H1 (cell line): ENCODE results near the gene RCAN2. TPM values are rescaled to one million over a fixed set of nuclear protein-coding genes. Genes with fewer than 3 reads are reported as not detected.

Experiments
- CTCF ChIA-PET: fragments of 300-600 bp; sonication (Branson Sonifier 250); formaldehyde crosslinking; loops from one replicate; lab custom pipeline; 2021; ENCODE audit not compliant: partially characterized antibody; lab: Charles Lee
- POLR2A ChIA-PET: fragments of 300-600 bp; sonication (Branson Sonifier 250); formaldehyde crosslinking; loops from one replicate; lab custom pipeline; 2021; ENCODE audit warnings: inconsistent platforms; ENCODE audit not compliant: partially characterized antibody; lab: Charles Lee
- DNase-seq, 2 experiments: peaks; one replicate each; pipeline versions ENCODE4 v3.0.0 to v3.0.0-alpha.2; 2010 to 2022; ENCODE audit warnings: low spot score in 2 of 2, low read depth in 1 of 2, mixed read lengths in 1 of 2
- FAIRE-seq: peaks from 2 replicates; lab custom pipeline; 2011; peaks lifted over from hg19 to GRCh38; lab: Jason Lieb, UNC
- H2AFZ ChIP-seq: 2 replicates; pipeline ENCODE4 v1.8.1; 2012; ENCODE audit warnings: low read length, inconsistent platforms
- H2AK5ac ChIP-seq: 2 replicates; pipeline ENCODE4 v1.6.1; 2013; ENCODE audit warnings: low read depth, low read length
- H2BK120ac ChIP-seq: replicated peaks from 2 replicates; pipeline ENCODE3; 2013; ENCODE audit warnings: low read depth, low read length, inconsistent platforms
- H2BK12ac ChIP-seq: 2 replicates; pipeline ENCODE4 v1.6.1; 2013; ENCODE audit warnings: low read depth, low read length
- H2BK15ac ChIP-seq: 2 replicates; pipeline ENCODE4 v1.6.1; 2013; ENCODE audit warnings: low read length
- H2BK20ac ChIP-seq: 2 replicates; pipeline ENCODE4 v1.6.1; 2013; ENCODE audit warnings: low read length
- H2BK5ac ChIP-seq: 2 replicates; pipeline ENCODE4 v1.6.1; 2013; ENCODE audit warnings: low read depth, low read length
- H3K14ac ChIP-seq: 2 replicates; pipeline ENCODE4 v1.6.1; 2013; ENCODE audit warnings: inconsistent platforms; ENCODE audit not compliant: insufficient read length
- H3K18ac ChIP-seq: 2 replicates; pipeline ENCODE4 v1.6.1; 2013; ENCODE audit warnings: low read length; ENCODE audit errors: extremely low read depth
- H3K23ac ChIP-seq: 2 replicates; pipeline ENCODE4 v1.6.1; 2013; ENCODE audit warnings: inconsistent platforms; ENCODE audit not compliant: insufficient read length
- H3K23me2 ChIP-seq: 2 replicates; pipeline ENCODE4 v1.6.1; 2013; ENCODE audit warnings: low read depth, low read length
- H3K27ac ChIP-seq: 2 replicates; pipeline ENCODE4 v1.6.1; 2011; ENCODE audit warnings: low read depth, low read length, inconsistent platforms
- H3K27me3 ChIP-seq, 4 experiments: replicated peaks in 1 of 4; 1 replicate in 1 of 4; 2 replicates in 3 of 4; pipeline versions ENCODE4 v1.6.1 to v1.8.1; 2011 to 2013; ENCODE audit warnings: low read length in 3 of 4, mild to moderate bottlenecking in 3 of 4, inconsistent platforms in 2 of 4, mixed read lengths in 2 of 4, moderate library complexity in 1 of 4; ENCODE audit not compliant: control insufficient read depth in 3 of 4, insufficient read depth in 3 of 4; ENCODE audit errors: extremely low read depth in 1 of 4
- H3K36me3 ChIP-seq, 4 experiments: 2 replicates each; pipeline versions ENCODE4 v1.6.1 to v1.8.1; 2011 to 2013; ENCODE audit warnings: mild to moderate bottlenecking in 4 of 4, low read length in 3 of 4, moderate library complexity in 2 of 4, control low read depth in 1 of 4, inconsistent platforms in 1 of 4; ENCODE audit not compliant: insufficient read depth in 4 of 4, control insufficient read depth in 2 of 4
- H3K4ac ChIP-seq: replicated peaks from 2 replicates; pipeline ENCODE3; 2013; ENCODE audit warnings: low read length, low read depth, mixed read lengths, inconsistent platforms; ENCODE audit not compliant: insufficient read length
- H3K4me1 ChIP-seq, 4 experiments: replicated peaks in 1 of 4; 1 replicate in 1 of 4; 2 replicates in 3 of 4; pipeline versions ENCODE4 v1.6.1 to v1.8.1; 2011 to 2013; ENCODE audit warnings: low read length in 3 of 4, inconsistent platforms in 2 of 4, mixed read lengths in 1 of 4; ENCODE audit not compliant: insufficient read depth in 4 of 4, control insufficient read depth in 3 of 4
- H3K4me2 ChIP-seq, 2 experiments: 2 replicates each; pipeline versions ENCODE4 v1.6.1 to v1.8.1; 2011 to 2013; ENCODE audit warnings: low read depth in 2 of 2, low read length in 2 of 2, control low read depth in 1 of 2, inconsistent platforms in 1 of 2, mild to moderate bottlenecking in 1 of 2; ENCODE audit not compliant: insufficient read depth in 1 of 2
- H3K4me3 ChIP-seq, 4 experiments: fragments of 200-600, 300-600 bp in 1 of 4; sonication (generic), shearing (Covaris generic), sonication (Bioruptor Twin) in 1 of 4; 2 replicates each; pipeline versions ENCODE4 v1.5.1 to v1.8.1; 2011 to 2016; ENCODE audit warnings: low read length in 4 of 4, low read depth in 3 of 4, control low read depth in 2 of 4, inconsistent platforms in 2 of 4, mild to moderate bottlenecking in 2 of 4, mixed read lengths in 1 of 4, moderate library complexity in 1 of 4; ENCODE audit not compliant: insufficient read depth in 2 of 4; ENCODE audit errors: extremely low read depth in 1 of 4
- H3K56ac ChIP-seq: replicated peaks from 2 replicates; pipeline ENCODE3; 2013; ENCODE audit warnings: low read depth, mild to moderate bottlenecking, mixed read lengths, low read length, inconsistent platforms; ENCODE audit not compliant: insufficient read length
- H3K79me1 ChIP-seq: 2 replicates; pipeline ENCODE4 v1.6.1; 2013; ENCODE audit warnings: low read depth, low read length, control low read depth
- H3K79me2 ChIP-seq, 2 experiments: 2 replicates each; pipeline versions ENCODE4 v1.6.1 to v1.8.1; 2012 to 2013; ENCODE audit warnings: low read length in 2 of 2, mild to moderate bottlenecking in 2 of 2, inconsistent platforms in 1 of 2; ENCODE audit not compliant: insufficient read depth in 2 of 2, control insufficient read depth in 1 of 2
- H3K9ac ChIP-seq, 4 experiments: replicated peaks in 1 of 4; 1 replicate in 1 of 4; 2 replicates in 3 of 4; pipeline versions ENCODE4 v1.6.1 to v1.8.1; 2011 to 2013; ENCODE audit warnings: low read depth in 3 of 4, low read length in 3 of 4, control low read depth in 2 of 4, mild to moderate bottlenecking in 2 of 4, moderate library complexity in 2 of 4, inconsistent platforms in 1 of 4; ENCODE audit errors: extremely low read depth in 1 of 4
- H3K9me3 ChIP-seq, 2 experiments: 2 replicates each; pipeline versions ENCODE4 v1.6.1 to v1.8.1; 2012 to 2013; ENCODE audit warnings: mild to moderate bottlenecking in 2 of 2, moderate library complexity in 2 of 2, control low read depth in 1 of 2, inconsistent platforms in 1 of 2, low read depth in 1 of 2, low read length in 1 of 2, mixed read lengths in 1 of 2; ENCODE audit not compliant: insufficient read depth in 2 of 2
- H4K20me1 ChIP-seq, 2 experiments: replicated peaks in 1 of 2; 2 replicates each; pipeline versions ENCODE3 to v1.8.1; 2011 to 2013; ENCODE audit warnings: inconsistent platforms in 2 of 2, low read length in 2 of 2, mild to moderate bottlenecking in 1 of 2; ENCODE audit not compliant: insufficient read depth in 2 of 2, control insufficient read depth in 1 of 2
- H4K5ac ChIP-seq: 2 replicates; pipeline ENCODE4 v1.6.1; 2013; ENCODE audit warnings: low read length, low read depth, mixed read lengths, inconsistent platforms; ENCODE audit not compliant: insufficient read length
- H4K8ac ChIP-seq: 2 replicates; pipeline ENCODE4 v1.8.0; 2013; ENCODE audit warnings: mild to moderate bottlenecking, moderate library complexity, low read length, inconsistent platforms; ENCODE audit not compliant: insufficient read depth; ENCODE audit errors: extremely low read depth
- H4K91ac ChIP-seq: replicated peaks from 2 replicates; pipeline ENCODE3; 2013; ENCODE audit warnings: low read length, mixed read lengths, inconsistent platforms; ENCODE audit not compliant: insufficient read length
- CHD2 ChIP-seq: IDR thresholded peaks from 2 replicates; pipeline ENCODE4 v1.6.1; 2012; ENCODE audit warnings: low read length, improper control_type of control experiment
- CTBP2 ChIP-seq: IDR thresholded peaks from 2 replicates; pipeline ENCODE4 v1.7.0; 2011; ENCODE audit warnings: borderline replicate concordance, mild to moderate bottlenecking, moderate library complexity, mixed read lengths, low read length; ENCODE audit not compliant: insufficient read depth, insufficient read length
- KDM4A ChIP-seq: IDR thresholded peaks from one replicate; pipeline ENCODE4 v1.7.1; 2012; ENCODE audit warnings: low read depth, mild to moderate bottlenecking, moderate library complexity, low read length, inconsistent platforms; ENCODE audit not compliant: severe bottlenecking
- NANOG ChIP-seq: IDR thresholded peaks from 2 replicates; pipeline ENCODE4 v1.6.1; 2011; ENCODE audit warnings: low read length, low read depth, mild to moderate bottlenecking, inconsistent platforms; ENCODE audit not compliant: insufficient read depth, poor library complexity, severe bottlenecking
- PHF8 ChIP-seq: fragments of 200-600 bp; sonication (generic); conservative IDR thresholded peaks from 2 replicates; pipeline ENCODE4 v1.7.1; 2012; ENCODE audit warnings: low read depth, mild to moderate bottlenecking, inconsistent platforms, low read length, moderate library complexity
- POLR2A ChIP-seq, 2 experiments: IDR thresholded peaks; 1 replicate in 1 of 2; 2 replicates in 1 of 2; pipeline ENCODE4 v1.6.1; 2011; ENCODE audit warnings: low read depth in 2 of 2, low read length in 2 of 2, mild to moderate bottlenecking in 2 of 2; ENCODE audit errors: control extremely low read depth in 1 of 2
- RBBP5 ChIP-seq: IDR thresholded peaks from 2 replicates; pipeline ENCODE4 v1.7.1; 2012; ENCODE audit warnings: low read depth, mild to moderate bottlenecking, inconsistent platforms, low read length, moderate library complexity, borderline replicate concordance
- SAP30 ChIP-seq: fragments of 300-600 bp; sonication (generic); IDR thresholded peaks from 2 replicates; pipeline ENCODE4 v1.7.1; 2012; ENCODE audit warnings: low read length, moderate library complexity, mild to moderate bottlenecking, inconsistent platforms; ENCODE audit not compliant: insufficient read depth, insufficient replicate concordance
- TCF12 ChIP-seq: IDR thresholded peaks from 2 replicates; pipeline ENCODE4 v1.6.1; 2011; ENCODE audit warnings: low read depth, mild to moderate bottlenecking, low read length
- WGBS, 2 experiments: shearing (Covaris generic) in 1 of 2; methylation state at CpG; one replicate each; pipeline versions ENCODE4 v1.1.6 to v1.1.7; 2013 to 2015; ENCODE audit warnings: low lambda C conversion rate in 2 of 2, mixed read lengths in 2 of 2, inconsistent platforms in 1 of 2, low coverage in 1 of 2, missing lambda C conversion rate in 1 of 2; ENCODE audit not compliant: insufficient replicate concordance in 2 of 2, insufficient coverage in 1 of 2, insufficient read length in 1 of 2; ENCODE audit errors: extremely low coverage in 1 of 2, missing lambda C conversion rate in 1 of 2; 5-methylcytosine and 5-hydroxymethylcytosine counted together
- polyA plus RNA-seq, 7 experiments: library from polyadenylated mRNA; depleted of rRNA in 3 of 7; stranded (reverse) in 5 of 7; unstranded in 2 of 7; fragments of >200 nt in 5 of 7; fragments of 200-250 nt in 2 of 7; gene quantifications; 1 replicate in 5 of 7; 2 replicates in 1 of 7; 4 replicates in 1 of 7; pipeline versions ENCODE4 v1.2.1 to v1.2.3, GENCODE V29; 2011 to 2013; ENCODE audit warnings: missing spikeins in 2 of 7, mixed read lengths in 2 of 7
- total RNA-seq: library from RNA; stranded (reverse); fragmentation: NEBNext Ultra II Directional; extraction: Animal tissue kit (Norgen Biotek cat#: 25700); gene quantifications from 2 replicates; pipeline ENCODE4 v1.2.1, GENCODE V29; 2021

The RCAN2 gene
- total and polyA plus RNA-seq, 2 of the 8 experiments (the other 6 are each of a cell fraction or from before 2014, with no cell fraction given), result 5.0 to 8.5 TPM

DNA sequence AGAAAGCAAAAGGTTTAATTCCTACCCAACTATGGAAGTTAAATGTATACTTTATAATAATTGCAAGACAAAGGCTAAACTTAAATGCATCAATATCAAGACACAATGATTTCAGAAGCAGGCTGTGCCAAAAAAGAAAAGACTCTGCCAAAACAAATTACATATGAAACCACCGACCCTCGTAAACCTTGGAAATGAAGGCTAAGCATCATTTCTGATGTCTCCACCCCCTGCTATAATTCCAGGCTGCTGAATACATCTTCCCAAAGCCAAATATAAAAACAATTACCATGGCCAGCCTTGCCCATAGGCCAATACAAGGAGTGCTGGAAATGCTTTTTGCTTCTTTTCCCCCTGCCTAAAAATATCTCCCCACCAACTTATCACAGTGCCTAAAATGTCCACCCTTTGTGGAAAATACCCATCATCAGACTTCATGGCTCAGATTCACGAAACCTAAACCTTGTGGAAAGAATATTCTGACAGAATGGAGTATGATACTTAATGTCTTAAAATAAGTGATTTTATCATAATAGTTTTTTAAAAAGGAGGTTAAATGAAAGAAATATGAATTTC is 37.4 kb downstream of the RCAN2 start:
- no peak overlapping the region for H3K4me3 ChIP-seq
- no peaks in the 10 kb centered on the region for H3K9me3 ChIP-seq
- WGBS, 2 experiments, result 92% methylated on average over 3 of the region's 3 CpGs; no CpG with 5 or more reads in 1 of the 2 experiments
- H3K4me2 ChIP-seq, result no peak overlapping the region
- no peak overlapping the region for H3K56ac ChIP-seq
- no peak overlapping the region for H2AK5ac ChIP-seq
- no peak overlapping the region for H3K14ac ChIP-seq
- no peak overlapping the region for H4K5ac ChIP-seq
- no peak overlapping the region for H2BK20ac ChIP-seq
- H3K9ac ChIP-seq, result no peak overlapping the region
- no peaks in the 10 kb centered on the region for H3K27me3 ChIP-seq
- no peak overlapping the region for H3K18ac ChIP-seq
- no peaks in the 10 kb centered on the region for H3K79me2 ChIP-seq
- no peak overlapping the region for H3K27ac ChIP-seq
- no peak overlapping the region for H2AFZ ChIP-seq
- CTCF ChIA-PET, result no interaction called here
- H4K20me1 ChIP-seq, result no peaks in the 10 kb centered on the region
- H3K23me2 ChIP-seq, result no peaks in the 10 kb centered on the region
- TF ChIP-seq KDM4A (no peak), SAP30 (no peak), NANOG (no peak), PHF8 (no peak), POLR2A (IDR thresholded peaks at IDR 0.05; ENCODE audit: control extremely low read depth in 1 of 2, low read depth in 2 of 2, low read length in 2 of 2) (no peak), CTBP2 (no peak), CHD2 (no peak), RBBP5 (no peak), TCF12 (no peak)
- H4K8ac ChIP-seq, result no peak overlapping the region
- H2BK120ac ChIP-seq, result no peak overlapping the region
- H3K79me1 ChIP-seq, result no peaks in the 10 kb centered on the region
- no peaks in the 10 kb centered on the region for H3K4me1 ChIP-seq
- H3K23ac ChIP-seq, result no peak overlapping the region
- H2BK12ac ChIP-seq, result no peak overlapping the region
- no peak overlapping the region for H2BK5ac ChIP-seq
- H4K91ac ChIP-seq, result no peak overlapping the region
- no peaks in the 10 kb centered on the region for H3K36me3 ChIP-seq
- DNase-seq, result no peak
- no peak overlapping the region for H2BK15ac ChIP-seq
- no peak for FAIRE-seq
- H3K4ac ChIP-seq, result no peak overlapping the region
- POLR2A ChIA-PET, result no interaction called here
